K562 (cell line): Measurements from ENCODE around the gene TFF2. TPM values are rescaled to one million over a fixed set of nuclear protein-coding genes. Genes with fewer than 3 reads are reported as not detected.

Experiments
- ATAC-seq: fragments of 200-7000 bp; cut with Tn5 transposase; 3 replicates; pipeline ENCODE4 v1.9.1; 2020; ENCODE audit warnings: moderate library complexity
- BruUV-seq: library from RNA; stranded (reverse); fragments of 400-500 nt; replicated peaks from 2 replicates; lab custom pipeline; 2021; lab: Mats Ljungman, UMichigan
- CTCF ChIA-PET: fragments of 300-600 bp; formaldehyde crosslinking; extraction: SDS; loops from one replicate; lab custom pipeline; 2021; ENCODE audit warnings: low intra/inter-chr PET ratio; lab: Yijun Ruan, JAX
- POLR2A ChIA-PET: fragments of 300-600, 350-650 bp; sonication (Branson Sonifier 250); formaldehyde crosslinking; extraction: SDS; loops from one replicate; lab custom pipeline; 2021; ENCODE audit warnings: antibody characterized with exemption, inconsistent platforms; lab: Yijun Ruan, JAX
- DNase-seq, 4 experiments: peaks; one replicate each; pipeline versions ENCODE4 v3.0.0 to v3.0.0-alpha.2; 2011 to 2018; ENCODE audit warnings: low spot score in 3 of 4, mixed read lengths in 3 of 4; ENCODE audit errors: extremely low read depth in 1 of 4
- FAIRE-seq: peaks from 2 replicates; lab custom pipeline; 2011; peaks lifted over from hg19 to GRCh38; lab: Jason Lieb, UNC
- H2AFZ ChIP-seq: 2 replicates; pipeline ENCODE4 v1.6.0; 2011; ENCODE audit warnings: low read depth, low read length, control low read depth, inconsistent platforms
- H3K27ac ChIP-seq: fragments of 200-600 bp; 3 replicates; pipeline ENCODE4 v1.8.0; 2011; ENCODE audit warnings: low read depth, mild to moderate bottlenecking, control low read depth, inconsistent platforms, low read length, moderate library complexity, mixed read lengths; ENCODE audit errors: extremely low read depth
- H3K27me3 ChIP-seq, 2 experiments: fragments of 300-600 bp in 1 of 2; 2 replicates in 1 of 2; 3 replicates in 1 of 2; pipeline versions ENCODE4 v1.6.0 to v1.8.0; 2011; ENCODE audit warnings: inconsistent platforms in 2 of 2, low read length in 2 of 2, mild to moderate bottlenecking in 1 of 2, mixed read lengths in 1 of 2, moderate library complexity in 1 of 2; ENCODE audit not compliant: control insufficient read depth in 2 of 2, insufficient read depth in 2 of 2
- H3K36me3 ChIP-seq: fragments of 300-600 bp; 3 replicates; pipeline ENCODE4 v1.8.0; 2011; ENCODE audit warnings: mild to moderate bottlenecking, low read length, inconsistent platforms; ENCODE audit not compliant: control insufficient read depth, insufficient read depth
- H3K4me1 ChIP-seq, 2 experiments: fragments of 200-600 bp in 1 of 2; replicated peaks in 1 of 2; 2 replicates in 1 of 2; 3 replicates in 1 of 2; pipeline versions ENCODE4 v1.5.1 to v1.8.0; 2011; ENCODE audit warnings: inconsistent platforms in 2 of 2, low read length in 2 of 2, mild to moderate bottlenecking in 1 of 2, mixed read lengths in 1 of 2, moderate library complexity in 1 of 2; ENCODE audit not compliant: control insufficient read depth in 2 of 2, insufficient read depth in 2 of 2
- H3K4me2 ChIP-seq: 2 replicates; pipeline ENCODE4 v1.6.1; 2011; ENCODE audit warnings: low read length, control low read depth, inconsistent platforms, mixed read lengths; ENCODE audit not compliant: insufficient read depth
- H3K4me3 ChIP-seq: fragments of 200-600 bp; sonication (generic), shearing (Covaris generic); 2 replicates; pipeline ENCODE4 v1.5.1; 2016; ENCODE audit warnings: control low read depth, inconsistent platforms
- H3K79me2 ChIP-seq: fragments of 200-600 bp; 3 replicates; pipeline ENCODE4 v1.8.0; 2011; ENCODE audit warnings: low read length, inconsistent platforms; ENCODE audit not compliant: control insufficient read depth, insufficient read depth
- H3K9ac ChIP-seq, 2 experiments: 2 replicates each; pipeline versions ENCODE4 v1.6.0 to v1.6.1; 2011; ENCODE audit warnings: low read depth in 2 of 2, low read length in 2 of 2, control low read depth in 1 of 2, inconsistent platforms in 1 of 2, mild to moderate bottlenecking in 1 of 2, mixed read lengths in 1 of 2; ENCODE audit not compliant: insufficient read depth in 1 of 2
- H3K9me1 ChIP-seq: one replicate; pipeline ENCODE4 v1.6.0; 2011; ENCODE audit warnings: inconsistent platforms, mild to moderate bottlenecking, low read length, moderate library complexity; ENCODE audit not compliant: control insufficient read depth, insufficient read depth
- H3K9me3 ChIP-seq: replicated peaks from 2 replicates; pipeline ENCODE4 v1.5.1; 2011; ENCODE audit warnings: low read depth, low read length, inconsistent platforms; ENCODE audit not compliant: control insufficient read depth, insufficient read depth
- H4K20me1 ChIP-seq: replicated peaks from 2 replicates; pipeline ENCODE4 v1.6.1; 2011; ENCODE audit warnings: low read length, inconsistent platforms, mixed read lengths; ENCODE audit not compliant: control insufficient read depth, insufficient read depth
- CBFA2T3 ChIP-seq: fragments of 450-650 bp; IDR thresholded peaks from 2 replicates; pipeline ENCODE4 v1.6.1; 2017
- DDX20 ChIP-seq: fragments of 450-650 bp; IDR thresholded peaks from 2 replicates; pipeline ENCODE4 v1.6.1; 2016; ENCODE audit warnings: missing genetic modification characterization, low read depth, mild to moderate bottlenecking, missing compliant biosample characterization, moderate library complexity
- DLX4 ChIP-seq: fragments of 250-450 bp; sonication (Bioruptor Pico); IDR thresholded peaks from 2 replicates; pipeline ENCODE4 v1.6.1; 2021; ENCODE audit warnings: mild to moderate bottlenecking
- FOS ChIP-seq: IDR thresholded peaks from 3 replicates; pipeline ENCODE4 v1.6.1; 2011; ENCODE audit not compliant: insufficient read length; ENCODE audit errors: extremely low read depth
- HNRNPH1 ChIP-seq: fragments of 200-400 bp; formaldehyde crosslinking; optimal IDR thresholded peaks from 2 replicates; pipeline ENCODE3; 2017; ENCODE audit warnings: low read depth, mild to moderate bottlenecking, low read length, moderate library complexity
- REST ChIP-seq, 2 experiments: fragments of 450-650 bp; formaldehyde crosslinking in 1 of 2; IDR thresholded peaks; 2 replicates each; pipeline versions ENCODE4 v1.4.0 to v1.6.1; 2014 to 2020; ENCODE audit warnings: mild to moderate bottlenecking in 2 of 2, borderline replicate concordance in 1 of 2, low read depth in 1 of 2
- ZBTB33 ChIP-seq: sonication (generic); formaldehyde crosslinking; IDR thresholded peaks from 2 replicates; pipeline ENCODE4 v1.8.1; 2023; ENCODE audit warnings: mild to moderate bottlenecking, missing genetic modification reagents
- WGBS: fragments of 100-300 bp; shearing (Covaris generic); methylation state at CpG from one replicate; pipeline ENCODE4 v1.1.6; 2016; ENCODE audit warnings: low coverage, mixed read lengths; ENCODE audit not compliant: insufficient coverage; ENCODE audit errors: missing lambda C conversion rate; 5-methylcytosine and 5-hydroxymethylcytosine counted together
- in situ Hi-C: fragments of 300-500 bp; cut with MboI; formaldehyde crosslinking; loops from 4 replicates; pipeline ENCODE4 v1.15.0; 2018; ENCODE audit warnings: inconsistent platforms, mixed read lengths
- intact Hi-C: fragments of 100-400 bp; cut with micrococcal nuclease; formaldehyde crosslinking; loops from 2 replicates; pipeline ENCODE4 v1.14.2; 2022
- polyA plus RNA-seq, 8 experiments: library from polyadenylated mRNA; depleted of rRNA in 4 of 8; stranded (reverse) in 5 of 8; unstranded in 3 of 8; fragments of >200 nt; fragmentation: Nextera tagmentation in 2 of 8; fragmentation: Illumina TruSeq in 1 of 8; extraction: Ambion mirVana in 2 of 8; extraction: Trizol in 1 of 8; gene quantifications; 2 replicates each; pipeline versions ENCODE4 v1.2.1 to v1.2.3, GENCODE V29; 2011 to 2014; ENCODE audit warnings: inconsistent platforms in 1 of 8, missing spikeins in 1 of 8
- total RNA-seq, 7 experiments: library from RNA; depleted of rRNA in 6 of 7; stranded (reverse); fragments of >200 nt in 6 of 7; fragmentation: Illumina TruSeq in 2 of 7; extraction: Trizol in 2 of 7; gene quantifications; 2 replicates each; pipeline versions ENCODE4 v1.2.1 to v1.2.3, GENCODE V29; 2011 to 2021; ENCODE audit warnings: low replicate concordance in 1 of 7

The TFF2 gene
- total and polyA plus RNA-seq, 9 of the 15 experiments (the other 6 are each of a cell fraction or from before 2014, with no cell fraction given), result not detected

GRCh38 chr21:42390193-42390592, 39.4 kb upstream of the TFF2 start:
- Histone ChIP-seq H3K27ac (no peak overlapping the region), H3K27me3 (peaks cover 10 to 35% of the 10 kb centered on the region in 2 experiments), H3K9ac (no peak overlapping the region), H3K9me1 (no peaks in the 10 kb centered on the region), H3K36me3 (no peaks in the 10 kb centered on the region), H3K9me3 (no peaks in the 10 kb centered on the region), H3K4me3 (no peak overlapping the region), H3K4me1 (peaks cover 10 to 13% of the 10 kb centered on the region in 2 experiments; a peak in 3 of 5 replicates), H4K20me1 (no peaks in the 10 kb centered on the region), H2AFZ (no peak overlapping the region), H3K4me2 (no peak overlapping the region), H3K79me2 (no peaks in the 10 kb centered on the region)
- no peak for FAIRE-seq
- ChIA-PET CTCF (interaction anchor here (0.7 kb wide), 1 partner anchor 123 kb away, joined by 3 read pairs; no protein-coding TSS in a partner anchor), POLR2A (no interaction called here)
- intact Hi-C loops, result no loop called here
- no peak for DNase-seq
- WGBS, result 15% methylated on average over 5 of the region's 5 CpGs
- ATAC-seq, result no peak
- in situ Hi-C loops, result no loop called here
- no TSS peak for BruUV-seq
- TF ChIP-seq HNRNPH1 (no peak), CBFA2T3 (no peak), FOS (no peak), DDX20 (tag) (no peak), DLX4 (CRISPR knock-in tag) (no peak), ZBTB33 (no peak), REST (IDR thresholded peaks at IDR 0.05; ENCODE audit: borderline replicate concordance) (no peak), REST (CRISPR knock-in tag; IDR thresholded peaks at IDR 0.05; ENCODE audit: low read depth) (no peak)
